G401.6 (cell line): ENCODE data around the gene AGBL4.

ENCODE experiments used
- FAIRE-seq: peaks from 2 replicates; lab custom pipeline; 2012; peaks lifted over from hg19 to GRCh38; lab: Jason Lieb, UNC

The AGBL4 gene

GRCh38 chr1:48717082-48717481 is 1306.7 kb downstream of the AGBL4 start:
- FAIRE-seq, result no peak

GRCh38 chr1:48715921-48716320 is 1307.8 kb downstream of the AGBL4 start:
- FAIRE-seq, result no peak

DNA sequence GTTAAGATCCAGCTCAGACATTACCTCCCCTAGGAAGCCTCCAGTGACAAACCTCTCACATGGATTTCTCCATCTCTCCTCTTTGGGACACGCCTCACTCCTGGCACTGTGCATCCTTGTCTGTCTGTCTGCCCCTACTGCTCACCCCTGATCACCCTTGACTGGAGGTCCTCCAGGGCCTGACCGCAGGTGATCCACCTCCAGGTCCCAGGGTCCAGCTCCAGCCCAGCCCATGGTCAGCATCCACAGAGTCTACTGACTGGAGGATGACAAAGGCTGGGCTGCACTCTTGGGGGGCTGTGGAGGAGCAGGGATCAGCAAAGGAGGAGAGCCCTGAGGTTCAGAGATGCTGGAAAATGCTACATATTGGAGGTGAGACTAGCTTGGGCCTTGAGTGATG is 1312.8 kb downstream of the AGBL4 start:
- FAIRE-seq, result no peak

- FAIRE-seq, result no peak
Measured at GRCh38 chr1:48710318-48710717, 1313.4 kb downstream of the AGBL4 start.

- FAIRE-seq, result no peak
Measured at GRCh38 chr1:48704736-48705135, 1319.0 kb downstream of the AGBL4 start.

DNA sequence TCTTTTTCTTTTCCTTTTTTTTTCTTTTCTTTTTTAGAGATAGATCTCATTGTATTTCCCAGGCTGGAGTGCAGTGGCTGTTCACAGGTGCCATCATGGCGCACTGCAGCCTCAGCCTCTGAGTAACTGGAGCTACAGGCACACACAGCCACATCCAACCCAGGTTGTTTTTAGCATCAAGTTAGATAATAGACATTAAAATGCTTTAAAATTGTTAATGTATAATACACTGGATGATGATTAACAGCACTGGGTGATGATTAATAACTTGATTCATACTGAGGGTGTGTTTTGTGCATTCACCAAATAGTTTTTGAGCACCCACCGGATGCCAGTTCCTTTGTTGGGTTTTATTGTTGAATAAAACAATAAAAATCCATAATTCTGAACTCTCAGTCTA is 1322.3 kb downstream of the AGBL4 start:
- no peak for FAIRE-seq

- FAIRE-seq, result no peak
Measured at GRCh38 chr1:48697066-48697707, 1326.6 kb downstream of the AGBL4 start.

DNA sequence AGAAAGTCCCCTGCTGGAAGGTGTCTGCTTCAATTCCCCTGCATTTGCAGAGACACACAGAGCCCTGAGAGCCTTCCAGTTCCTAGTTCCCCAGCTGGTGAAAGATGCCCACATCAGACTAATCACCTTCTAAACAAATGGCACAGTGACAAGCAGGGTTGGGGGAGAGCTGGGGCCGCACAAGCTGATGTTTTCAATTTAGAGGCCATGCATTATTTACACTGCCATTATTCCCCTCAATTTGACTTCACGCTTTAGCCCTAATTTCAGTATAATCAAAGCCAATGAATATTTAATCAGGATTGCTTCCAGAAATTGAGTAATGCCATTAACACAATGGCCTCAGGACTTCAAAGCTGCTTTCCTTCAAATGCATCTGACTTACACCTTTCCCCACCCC is 1328.6 kb downstream of the AGBL4 start:
- FAIRE-seq, result no peak

GRCh38 chr1:48693674-48694320 is 1330.0 kb downstream of the AGBL4 start:
- FAIRE-seq, result no peak

DNA sequence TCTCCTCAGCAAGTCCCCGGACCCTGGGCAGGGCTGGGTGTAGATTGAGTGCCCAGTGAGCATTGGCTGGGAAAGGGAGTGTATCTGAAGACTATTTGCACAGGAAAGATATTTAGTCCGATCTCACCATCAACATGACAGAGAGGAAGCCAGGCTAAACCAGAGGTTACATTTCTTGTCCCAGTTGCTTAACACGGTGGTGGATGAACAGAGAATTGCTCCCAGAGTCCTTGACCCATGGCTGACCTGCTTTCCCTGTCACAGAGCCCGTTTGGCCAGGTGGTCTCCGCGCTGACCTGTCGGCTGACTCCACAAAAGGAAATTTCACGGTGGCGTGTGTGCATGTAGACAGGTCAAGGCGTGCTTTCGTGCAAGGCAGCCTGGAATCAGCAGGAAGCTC is 1330.6 kb downstream of the AGBL4 start:
- no peak for FAIRE-seq

GRCh38 chr1:48692235-48692634 is 1331.5 kb downstream of the AGBL4 start:
- FAIRE-seq, result no peak

DNA sequence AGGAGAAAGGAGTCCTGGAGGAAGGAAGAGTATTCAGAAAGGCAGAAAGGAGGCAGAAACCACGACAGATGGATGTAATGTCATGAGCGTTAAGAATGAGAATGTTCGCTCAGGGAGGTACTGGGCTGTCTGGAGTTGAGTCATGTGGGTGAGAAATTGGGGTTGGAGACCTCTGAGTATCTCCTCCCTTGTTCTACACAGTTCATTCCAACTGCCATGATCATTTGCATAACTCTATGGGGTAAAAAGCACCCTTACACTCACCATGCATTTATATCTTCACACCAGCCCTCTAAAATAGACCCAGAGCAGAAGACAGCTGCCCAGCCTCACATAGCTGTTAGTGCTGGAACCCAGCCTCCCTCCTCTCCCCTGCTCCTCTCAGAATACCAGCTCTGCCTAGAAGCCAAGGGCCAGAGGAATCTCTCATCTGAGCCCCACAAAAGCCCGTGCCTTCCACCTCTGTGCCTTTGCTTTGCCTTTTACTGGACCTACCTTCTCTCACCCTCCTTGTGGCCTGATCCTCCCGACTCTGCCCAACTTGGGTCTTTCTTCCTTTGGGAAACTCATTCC is 1332.2 kb downstream of the AGBL4 start:
- FAIRE-seq, result no peak

DNA sequence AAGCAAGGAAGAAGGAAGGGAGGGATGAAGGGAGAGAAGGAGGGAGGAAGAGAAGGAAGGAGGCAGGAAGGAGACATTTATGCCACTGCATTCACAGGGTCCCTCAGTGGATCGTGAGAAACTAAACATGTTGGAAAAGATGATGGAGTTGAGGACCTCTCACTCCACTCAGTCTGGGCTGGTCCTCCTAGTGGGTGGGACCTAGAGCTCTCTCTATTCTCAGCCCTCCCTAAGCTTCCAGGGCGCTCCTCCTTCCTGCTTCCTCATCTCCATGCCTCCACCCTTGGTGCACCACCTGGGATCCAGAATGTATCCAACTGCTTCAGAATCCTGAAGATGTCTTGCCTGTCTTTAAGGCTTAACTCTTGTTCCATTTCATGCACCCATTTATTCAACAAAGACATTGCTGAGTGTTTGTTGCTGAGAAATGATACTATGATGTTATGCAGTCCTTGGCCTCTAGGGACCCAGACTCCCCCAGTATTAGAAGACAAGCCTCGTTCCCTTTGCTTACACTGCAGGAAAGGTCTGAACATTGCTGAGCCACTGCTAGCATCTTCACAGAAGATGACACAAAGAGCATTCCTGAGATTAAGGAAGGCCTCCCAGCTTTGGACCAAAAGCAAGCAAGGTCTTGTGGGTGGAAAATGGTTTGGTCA is 1335.5 kb downstream of the AGBL4 start:
- no peak for FAIRE-seq

GRCh38 chr1:48687282-48688045 is 1336.3 kb downstream of the AGBL4 start:
- no peak for FAIRE-seq

- no peak for FAIRE-seq
Measured at GRCh38 chr1:48686159-48686558, 1337.6 kb downstream of the AGBL4 start.

DNA sequence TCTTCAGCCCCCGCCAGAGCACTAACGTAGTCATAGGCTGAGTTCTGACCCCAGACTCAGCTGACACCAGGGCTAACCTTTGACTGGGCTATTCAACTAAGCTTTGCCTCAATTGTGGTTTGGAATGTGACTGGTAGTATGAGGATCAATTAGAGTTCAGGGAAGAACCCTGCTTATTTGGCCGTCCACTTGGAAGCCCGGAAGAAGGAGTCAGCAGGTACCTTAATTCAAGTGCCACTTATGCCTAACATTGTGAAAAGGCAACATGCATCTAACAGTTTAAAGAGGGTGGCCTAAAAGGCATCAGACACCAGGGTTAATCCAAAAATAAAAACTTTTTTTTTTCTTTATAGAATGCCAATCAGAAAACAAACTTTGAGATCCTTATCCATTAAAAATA is 1339.4 kb downstream of the AGBL4 start:
- FAIRE-seq, result no peak

GRCh38 chr1:48683839-48684238 is 1339.9 kb downstream of the AGBL4 start:
- FAIRE-seq, result no peak

- no peak for FAIRE-seq
Measured at GRCh38 chr1:48681476-48682305, 1342.1 kb downstream of the AGBL4 start.

GRCh38 chr1:48680411-48681035 is 1343.2 kb downstream of the AGBL4 start:
- FAIRE-seq, result no peak

DNA sequence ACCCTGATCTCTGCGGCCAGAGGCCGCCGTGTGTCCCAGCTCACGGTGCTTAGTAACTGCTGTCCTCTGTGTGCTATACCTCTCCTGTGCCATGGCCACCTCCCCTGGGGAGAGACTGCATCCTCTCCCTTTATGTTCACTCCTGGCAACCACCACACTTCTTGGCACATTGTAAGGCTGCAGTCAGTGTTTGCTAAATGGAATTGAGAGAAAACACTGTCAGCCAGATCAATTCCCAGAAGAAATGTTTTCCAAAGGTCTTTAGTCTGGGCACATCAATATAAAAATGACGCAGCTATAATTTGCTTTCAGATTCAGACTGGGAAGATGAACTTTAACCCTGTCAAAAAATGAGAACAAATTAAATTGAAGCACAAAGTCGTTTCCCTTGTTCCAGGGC is 1343.9 kb downstream of the AGBL4 start:
- no peak for FAIRE-seq
